ENCODE measurements around the gene PCP2. TPM values are rescaled to one million over a fixed set of nuclear protein-coding genes. Genes with fewer than 3 reads are reported as not detected.

Gene PCP2
- total and polyA plus RNA-seq, 2 of the 8 experiments (the other 6 are each of a cell fraction or from before 2014, with no cell fraction given), result not detected

DNA sequence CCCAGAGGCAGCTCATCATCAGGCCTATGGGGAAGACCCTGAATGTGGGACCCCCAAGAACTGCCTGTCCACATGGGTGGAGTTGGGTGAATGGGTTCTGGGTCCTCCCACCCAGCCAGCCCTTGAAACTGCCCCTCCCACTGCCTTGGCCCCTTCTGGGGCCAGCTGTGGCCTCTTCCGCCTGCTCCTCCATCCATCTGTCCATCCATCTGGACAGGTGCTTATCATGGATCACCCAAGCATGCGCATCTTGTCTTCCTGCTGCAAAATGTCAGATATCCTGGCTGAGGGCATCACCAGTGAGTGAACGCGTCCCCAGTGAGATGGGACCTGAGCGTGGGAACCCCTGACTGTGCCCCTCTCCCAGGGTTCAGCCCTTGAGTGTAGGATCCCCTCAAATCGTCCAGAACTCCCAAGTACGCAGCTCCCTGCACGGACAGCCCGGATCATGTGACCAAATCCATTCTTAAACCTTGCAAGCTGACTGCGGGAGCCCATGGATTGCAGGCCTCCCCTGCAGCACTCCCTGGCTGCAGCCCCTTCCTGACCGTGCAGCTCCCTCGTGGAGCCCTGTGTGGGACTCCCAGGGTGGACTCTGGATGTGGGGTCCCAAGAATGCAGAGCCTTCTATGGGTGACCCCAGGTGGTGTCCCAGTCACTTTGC, 5.4 kb upstream of the PCP2 start:
- Histone ChIP-seq H3K27me3 (replicated peaks in 1 of 4; ENCODE audit: control insufficient read depth in 3 of 4, extremely low read depth in 1 of 4, insufficient read depth in 3 of 4, low read length in 3 of 4) (peaks cover 3 to 19% (median 16%) of the 10 kb centered on the region in 4 experiments), H4K8ac (ENCODE audit: extremely low read depth, insufficient read depth, low read length) (no peak overlapping the region), H2BK120ac (replicated peaks; ENCODE audit: low read depth, low read length) (no peak overlapping the region), H3K79me1 (ENCODE audit: low read depth, low read length) (no peaks in the 10 kb centered on the region; the same call in 1 of the 2 replicates), H3K9me3 (ENCODE audit: insufficient read depth in 2 of 2, low read depth in 1 of 2, low read length in 1 of 2) (no peaks in the 10 kb centered on the region; a peak in 1 of 4 replicates), H3K14ac (ENCODE audit: insufficient read length) (no peak overlapping the region), H2AFZ (ENCODE audit: low read length) (no peak overlapping the region), H3K56ac (replicated peaks; ENCODE audit: insufficient read length, low read depth, low read length) (no peak overlapping the region), H3K23ac (ENCODE audit: insufficient read length) (no peak overlapping the region), H4K5ac (ENCODE audit: insufficient read length, low read depth, low read length) (no peak overlapping the region), H3K4ac (replicated peaks; ENCODE audit: insufficient read length, low read depth, low read length) (no peak overlapping the region), H3K4me2 (ENCODE audit: insufficient read depth in 1 of 2, low read depth in 2 of 2, low read length in 2 of 2) (no peak overlapping the region), H3K4me1 (replicated peaks in 1 of 4; ENCODE audit: control insufficient read depth in 3 of 4, insufficient read depth in 4 of 4, low read length in 3 of 4) (peaks cover 0 to 10% (median under 1%) of the 10 kb centered on the region in 4 experiments; a peak in 3 of 7 replicates), H3K36me3 (ENCODE audit: control insufficient read depth in 2 of 4, insufficient read depth in 4 of 4, low read length in 3 of 4) (peaks cover 0 to 6% (median 0%) of the 10 kb centered on the region in 4 experiments; a peak in 2 of 8 replicates), H3K79me2 (ENCODE audit: control insufficient read depth in 1 of 2, insufficient read depth in 2 of 2, low read length in 2 of 2) (peaks cover 0 to 3% of the 10 kb centered on the region in 2 experiments; a peak in 1 of 4 replicates), H2BK15ac (ENCODE audit: low read length) (no peak overlapping the region), H3K23me2 (ENCODE audit: low read depth, low read length) (peaks cover 5% of the 10 kb centered on the region; the same call in 1 of the 2 replicates), H3K9ac (replicated peaks in 1 of 4; ENCODE audit: extremely low read depth in 1 of 4, low read depth in 3 of 4, low read length in 3 of 4) (no peak overlapping the region), H4K20me1 (replicated peaks in 1 of 2; ENCODE audit: control insufficient read depth in 1 of 2, insufficient read depth in 2 of 2, low read length in 2 of 2) (peaks cover under 1 to 15% of the 10 kb centered on the region in 2 experiments), H3K18ac (ENCODE audit: extremely low read depth, low read length) (no peak overlapping the region), H2BK20ac (ENCODE audit: low read length) (no peak overlapping the region), H2AK5ac (ENCODE audit: low read depth, low read length) (no peak overlapping the region), H2BK12ac (ENCODE audit: low read depth, low read length) (no peak overlapping the region), H3K4me3 (ENCODE audit: extremely low read depth in 1 of 4, insufficient read depth in 2 of 4, low read depth in 3 of 4, low read length in 4 of 4) (no peak overlapping the region), H2BK5ac (ENCODE audit: low read depth, low read length) (no peak overlapping the region), H4K91ac (replicated peaks; ENCODE audit: insufficient read length, low read length) (no peak overlapping the region), H3K27ac (ENCODE audit: low read depth, low read length) (no peak overlapping the region)
- 97% methylated on average over 12 of the region's 12 CpGs; no CpG with 5 or more reads in 1 of the 2 experiments for WGBS, 2 experiments (ENCODE audit: extremely low coverage in 1 of 2, insufficient coverage in 1 of 2, insufficient read length in 1 of 2, insufficient replicate concordance in 2 of 2, low coverage in 1 of 2, low lambda C conversion rate in 2 of 2, missing lambda C conversion rate in 1 of 2)
- no peak for FAIRE-seq
- DNase-seq (ENCODE audit: low read depth in 1 of 2, low spot score in 2 of 2), result no peak
- CTCF ChIA-PET (ENCODE audit: partially characterized antibody), result interaction anchor here (1.4 to 1.8 kb wide), 2 partner anchors 10 to 70 kb away, joined by 4 to 8 read pairs; partner anchors contain the start of genes PET100 and XAB2
- TF ChIP-seq HDAC6 (IDR thresholded peaks at IDR 0.05; ENCODE audit: low read depth, low read length) (no peak), JUN (IDR thresholded peaks at IDR 0.05; ENCODE audit: low read depth, low read length) (no peak), YY1 (IDR thresholded peaks at IDR 0.05; ENCODE audit: low read depth, low read length) (no peak), ASH2L (IDR thresholded peaks at IDR 0.05; ENCODE audit: low read length) (no peak), MAX (IDR thresholded peaks at IDR 0.05) (no peak), CHD1 (IDR thresholded peaks at IDR 0.05; ENCODE audit: low read depth, low read length) (no peak), GTF2F1 (IDR thresholded peaks at IDR 0.05; ENCODE audit: borderline replicate concordance, low read depth, low read length) (no peak), EGR1 (IDR thresholded peaks at IDR 0.05; ENCODE audit: borderline replicate concordance, low read depth, low read length) (no peak)
- POLR2A ChIA-PET (ENCODE audit: partially characterized antibody), result interaction anchor here (0.5 to 2.0 kb wide), 5 partner anchors 10 to 234 kb away, joined by 3 to 8 read pairs (median 4); partner anchors contain the start of genes PET100, TRAPPC5 and XAB2
